Lower lobe of right lung (tissue), 2 donors: ENCODE measurements around the gene PAX7. TPM values are rescaled to one million over a fixed set of nuclear protein-coding genes. Genes with fewer than 3 reads are reported as not detected.

Source experiments
- ATAC-seq, 2 donors: fragments of 200-7000 bp; cut with Tn5 transposase; one replicate each; pipeline ENCODE4 v1.9.1; 2020 to 2022; ENCODE audit warnings: mild to moderate bottlenecking in 2 of 2, moderate library complexity in 2 of 2
- DNase-seq: peaks from one replicate; pipeline ENCODE4 v3.0.0-alpha.2; 2020
- H3K27ac ChIP-seq: fragments of 200-600 bp; one replicate; pipeline ENCODE4 v1.8.0; 2022
- H3K27me3 ChIP-seq: fragments of 200-600 bp; one replicate; pipeline ENCODE4 v1.8.0; 2022; ENCODE audit warnings: low read depth
- H3K36me3 ChIP-seq: fragments of 200-600 bp; one replicate; pipeline ENCODE4 v1.8.0; 2022; ENCODE audit warnings: mild to moderate bottlenecking
- H3K4me1 ChIP-seq: fragments of 200-600 bp; one replicate; pipeline ENCODE4 v1.8.0; 2022
- H3K4me3 ChIP-seq: fragments of 200-600 bp; one replicate; pipeline ENCODE4 v1.8.0; 2022; ENCODE audit warnings: mild to moderate bottlenecking
- H3K9me3 ChIP-seq: fragments of 200-600 bp; one replicate; pipeline ENCODE4 v1.8.0; 2022
- intact Hi-C: fragments of 100-400 bp; cut with DNase I; formaldehyde crosslinking; loops from one replicate; pipeline ENCODE4 v1.11.0; 2022
- total RNA-seq: library from RNA; stranded (reverse); fragmentation: NEBNext Ultra II Directional; extraction: Animal tissue kit (Norgen Biotek cat#: 25700); gene quantifications from one replicate; pipeline ENCODE4 v1.2.1, GENCODE V29; 2021
- TF ChIP-seq, protein P1 (sequence below): fragments of 200-600 bp; IDR thresholded peaks from one replicate; pipeline ENCODE4 v1.8.0; 2022; ENCODE audit warnings: antibody characterized with exemption, mild to moderate bottlenecking
- donor health status: DM: no; HTN: yes; CAD: no; lungs with severe emphysema.

Gene PAX7
- total RNA-seq, 1 donor from 2014 or later, result not detected

DNA sequence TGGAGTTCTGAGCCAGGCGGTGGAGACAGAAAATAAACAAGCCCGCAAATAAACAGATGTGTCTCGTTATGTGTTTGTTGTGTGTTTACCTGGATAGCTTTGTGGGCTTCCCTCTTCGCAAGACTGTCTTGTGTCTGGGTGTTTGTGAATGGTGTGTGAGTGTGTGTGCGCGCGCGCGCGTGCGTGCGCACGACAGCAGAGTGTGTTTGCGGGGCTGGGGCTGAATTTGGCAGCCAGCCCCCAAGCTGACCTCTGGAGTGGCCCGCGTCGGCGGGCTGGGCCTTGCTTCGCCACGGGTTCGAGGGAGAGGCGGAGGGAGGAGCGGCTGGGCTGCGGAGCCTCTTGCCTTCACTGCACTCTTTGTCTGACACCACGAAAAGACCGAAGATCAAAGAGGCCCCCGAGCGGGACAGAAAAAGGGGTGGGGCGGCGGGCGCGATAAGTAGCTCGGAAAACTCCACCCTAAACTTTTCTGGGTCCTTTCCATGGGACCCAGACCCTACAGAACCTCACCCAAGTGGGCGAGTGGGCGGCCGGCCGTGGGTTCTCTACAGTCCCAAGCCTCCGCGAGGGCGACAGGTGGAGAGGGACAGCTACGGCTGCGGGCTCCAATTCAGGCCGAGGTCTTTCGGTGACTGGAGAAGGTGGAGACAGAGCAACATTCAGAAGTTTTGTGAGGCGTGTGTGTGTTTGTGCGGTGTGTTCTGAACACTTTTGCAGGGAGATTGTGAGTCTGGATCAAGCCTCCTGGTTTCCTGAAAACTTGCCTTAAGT, 14.5 kb downstream of the PAX7 start:
- DNase-seq (no peak), ATAC-seq (no peak)
- intact Hi-C loops, result no loop called here
- TF ChIP-seq, protein P1, sequence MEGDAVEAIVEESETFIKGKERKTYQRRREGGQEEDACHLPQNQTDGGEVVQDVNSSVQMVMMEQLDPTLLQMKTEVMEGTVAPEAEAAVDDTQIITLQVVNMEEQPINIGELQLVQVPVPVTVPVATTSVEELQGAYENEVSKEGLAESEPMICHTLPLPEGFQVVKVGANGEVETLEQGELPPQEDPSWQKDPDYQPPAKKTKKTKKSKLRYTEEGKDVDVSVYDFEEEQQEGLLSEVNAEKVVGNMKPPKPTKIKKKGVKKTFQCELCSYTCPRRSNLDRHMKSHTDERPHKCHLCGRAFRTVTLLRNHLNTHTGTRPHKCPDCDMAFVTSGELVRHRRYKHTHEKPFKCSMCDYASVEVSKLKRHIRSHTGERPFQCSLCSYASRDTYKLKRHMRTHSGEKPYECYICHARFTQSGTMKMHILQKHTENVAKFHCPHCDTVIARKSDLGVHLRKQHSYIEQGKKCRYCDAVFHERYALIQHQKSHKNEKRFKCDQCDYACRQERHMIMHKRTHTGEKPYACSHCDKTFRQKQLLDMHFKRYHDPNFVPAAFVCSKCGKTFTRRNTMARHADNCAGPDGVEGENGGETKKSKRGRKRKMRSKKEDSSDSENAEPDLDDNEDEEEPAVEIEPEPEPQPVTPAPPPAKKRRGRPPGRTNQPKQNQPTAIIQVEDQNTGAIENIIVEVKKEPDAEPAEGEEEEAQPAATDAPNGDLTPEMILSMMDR, result no peak
- Histone ChIP-seq H3K27ac (no peak overlapping the region), H3K9me3 (no peaks in the 10 kb centered on the region), H3K4me1 (peaks cover 12% of the 10 kb centered on the region), H3K4me3 (no peak overlapping the region), H3K27me3 (peaks cover 99% of the 10 kb centered on the region), H3K36me3 (no peaks in the 10 kb centered on the region)

DNA sequence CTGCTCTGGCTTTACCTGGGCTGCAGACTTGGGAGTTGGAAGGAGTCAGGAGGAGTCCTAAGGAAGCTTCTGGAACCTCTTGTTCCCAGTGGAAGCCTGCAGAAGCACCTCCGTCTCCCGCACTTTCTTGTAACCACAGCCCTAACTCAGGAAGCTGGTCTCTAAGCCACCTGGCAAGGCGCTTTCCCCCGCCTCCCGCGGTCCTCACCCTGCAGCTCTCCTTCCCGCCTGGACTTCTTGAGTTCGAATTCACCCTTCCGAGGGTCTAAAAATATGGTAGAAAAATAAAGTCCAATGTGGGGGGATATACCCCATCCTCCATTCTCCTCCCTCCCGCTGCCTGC, 15.1 kb downstream of the PAX7 start:
- TF ChIP-seq, protein P1, result no peak

DNA sequence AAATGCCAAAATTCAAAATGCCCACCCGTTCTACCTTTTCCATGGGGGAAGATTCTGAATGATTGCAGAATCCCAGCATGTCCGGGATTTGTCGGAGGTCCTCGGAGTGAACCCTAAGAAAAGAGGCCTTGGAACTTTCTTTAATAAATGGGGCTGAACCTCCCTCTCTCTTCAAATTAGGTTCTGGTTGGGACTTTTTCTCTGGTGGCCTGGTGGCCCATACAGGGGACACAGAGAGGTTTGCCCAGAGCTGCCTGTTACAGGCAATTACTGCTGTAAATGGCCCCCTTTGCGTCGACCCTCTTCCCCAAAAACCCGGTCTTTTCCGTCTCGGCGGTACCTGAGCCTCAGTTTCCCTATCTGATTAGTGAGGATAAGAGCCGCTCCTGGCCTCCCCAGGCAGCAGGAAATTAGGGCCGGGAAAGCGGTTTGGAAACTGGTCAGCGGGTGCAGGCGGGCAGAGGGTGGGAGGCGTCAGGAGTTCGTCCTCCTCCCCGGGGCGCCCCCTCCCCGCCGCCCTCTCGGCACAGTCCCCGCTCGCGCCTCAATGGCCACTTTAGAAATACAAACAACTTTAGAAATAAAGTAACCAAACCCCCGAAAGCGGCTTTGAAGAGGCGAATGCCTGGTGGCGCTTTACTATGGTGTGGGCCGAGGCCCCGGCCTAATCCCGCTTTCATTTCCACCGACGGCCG, 15.6 kb downstream of the PAX7 start:
- H3K36me3 ChIP-seq, result no peaks in the 10 kb centered on the region
- H3K4me3 ChIP-seq, result peak overlapping the region; percentile 31
- TF ChIP-seq, protein P1, result no peak
- DNase-seq (no peak), ATAC-seq (peak in 1 of 2 donors; percentile 54)
- intact Hi-C loops, result no loop called here
- H3K4me1 ChIP-seq, result peaks cover 12% of the 10 kb centered on the region
- H3K27me3 ChIP-seq, result peaks cover 99% of the 10 kb centered on the region
- no peak overlapping the region for H3K27ac ChIP-seq
- no peaks in the 10 kb centered on the region for H3K9me3 ChIP-seq

More for the DNA sequence above, 15.1 kb downstream of the PAX7 start:
- no peak overlapping the region for H3K4me3 ChIP-seq
- H3K27me3 ChIP-seq, result peaks cover 99% of the 10 kb centered on the region
- H3K4me1 ChIP-seq, result peaks cover 12% of the 10 kb centered on the region
- no peaks in the 10 kb centered on the region for H3K36me3 ChIP-seq
- intact Hi-C loops, result no loop called here
- no peak for ATAC-seq
- no peaks in the 10 kb centered on the region for H3K9me3 ChIP-seq
- H3K27ac ChIP-seq, result no peak overlapping the region
- no peak for DNase-seq

DNA sequence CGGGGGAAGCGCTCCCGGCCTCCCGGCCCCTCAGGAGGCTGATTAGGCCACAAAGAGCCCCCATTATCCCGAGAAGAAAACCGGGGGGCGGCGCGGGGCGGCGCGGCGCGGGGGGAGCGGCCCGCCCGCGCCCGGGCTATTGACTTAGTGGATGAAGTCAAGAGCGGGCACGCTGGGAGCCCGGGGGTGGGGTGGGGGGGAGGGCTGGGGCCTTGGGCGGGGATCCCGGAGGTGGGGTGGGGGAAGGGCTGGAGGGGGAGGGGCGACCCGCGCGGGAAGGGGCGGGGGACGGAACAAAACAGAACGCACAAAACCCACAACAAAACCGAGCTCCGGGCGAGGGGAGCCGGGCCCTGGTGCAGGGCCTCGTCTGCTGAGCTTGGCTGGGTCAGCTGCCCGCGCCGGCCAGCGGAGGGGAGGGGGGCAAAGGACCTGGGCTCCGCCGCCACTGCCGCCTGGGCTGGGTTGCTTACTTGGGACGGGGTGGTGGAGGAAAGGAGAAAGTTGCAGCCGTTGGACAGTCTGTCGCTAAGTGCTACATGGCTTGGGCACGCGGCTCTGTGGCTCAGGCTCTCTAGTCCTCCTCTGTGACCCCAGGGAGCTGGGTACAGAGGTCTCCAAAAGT, 16.3 kb downstream of the PAX7 start:
- H3K27ac ChIP-seq, result no peak overlapping the region
- peaks cover 12% of the 10 kb centered on the region for H3K4me1 ChIP-seq
- intact Hi-C loops, result no loop called here
- H3K9me3 ChIP-seq, result no peaks in the 10 kb centered on the region
- ATAC-seq, result peak; percentile 28 to 45
- no peaks in the 10 kb centered on the region for H3K36me3 ChIP-seq
- TF ChIP-seq, protein P1, result no peak
- peaks cover 98% of the 10 kb centered on the region for H3K27me3 ChIP-seq
- no peak for DNase-seq
- peak overlapping the region; percentile 31 for H3K4me3 ChIP-seq

DNA sequence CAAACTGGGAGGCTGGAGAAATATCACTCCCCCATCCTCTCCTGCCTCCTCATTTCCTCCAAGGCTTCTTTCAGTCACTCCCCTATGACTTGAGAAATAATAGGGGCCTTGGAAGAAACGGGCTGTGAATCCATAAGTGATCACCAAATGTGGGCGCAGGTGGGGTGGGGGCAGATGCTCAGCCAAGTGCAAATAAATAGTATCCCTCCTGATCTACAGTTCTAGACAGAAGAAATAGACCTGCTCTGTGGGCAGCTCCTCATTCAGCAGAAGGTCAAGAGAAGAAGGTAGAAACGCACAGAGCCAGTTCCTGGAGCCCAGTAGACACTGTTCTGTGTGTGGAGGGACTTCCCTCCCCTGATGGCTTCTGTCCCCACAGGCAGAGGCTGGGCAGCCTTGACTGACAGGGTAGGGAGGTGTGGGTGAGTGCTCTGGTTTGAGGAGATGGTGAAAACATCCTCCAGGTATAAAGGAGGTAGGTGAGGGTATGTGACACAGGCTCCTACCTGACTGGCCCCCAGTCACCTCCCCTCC, 17.1 kb downstream of the PAX7 start:
- H3K4me1 ChIP-seq, result peaks cover 12% of the 10 kb centered on the region
- intact Hi-C loops, result no loop called here
- no peaks in the 10 kb centered on the region for H3K36me3 ChIP-seq
- H3K27ac ChIP-seq, result no peak overlapping the region
- DNase-seq, result no peak
- no peak for ATAC-seq
- H3K9me3 ChIP-seq, result no peaks in the 10 kb centered on the region
- H3K27me3 ChIP-seq, result peaks cover 98% of the 10 kb centered on the region
- H3K4me3 ChIP-seq, result no peak overlapping the region
- TF ChIP-seq, protein P1, result no peak
